GM12892 (cell line): Measurements from ENCODE around the gene MYH14.

Experiments
- POLR2A ChIP-seq: IDR thresholded peaks from 2 replicates; pipeline ENCODE4 v1.6.1; 2011; ENCODE audit warnings: low read depth, low read length, control low read depth
- POLR2AphosphoS5 ChIP-seq: IDR thresholded peaks from 2 replicates; pipeline ENCODE4 v1.6.1; 2011; ENCODE audit warnings: low read depth, low read length, control low read depth

- TF ChIP-seq POLR2A (no peak), POLR2AphosphoS5 (no peak)
These were observed 501 bp upstream of the MYH14 start for GRCh38 chr19:50202962-50203280.
